Measurements from ENCODE around the gene CASZ1.

Gene CASZ1

GRCh38 chr1:10734962-10735544 is 61.4 kb downstream of the CASZ1 start:
- peak in 6 of 10 donors; percentile 20 to 33 (median 23) for DNase-seq
- intact Hi-C loops (cut with DNase I), result no loop called here

GRCh38 chr1:10734375-10734774 is 62.1 kb downstream of the CASZ1 start:
- intact Hi-C loops (cut with DNase I), result no loop called here

GRCh38 chr1:10733474-10734366 is 62.7 kb downstream of the CASZ1 start:
- DNase-seq, result no peak
- intact Hi-C loops (cut with DNase I), result no loop called here

More at GRCh38 chr1:10734375-10734774, 62.1 kb downstream of the CASZ1 start:
- no peak for DNase-seq

- DNase-seq, result no peak
- intact Hi-C loops (cut with DNase I), result no loop called here
Measured at GRCh38 chr1:10730985-10731384, 65.5 kb downstream of the CASZ1 start.

- DNase-seq, result no peak
- intact Hi-C loops (cut with DNase I), result no loop called here
Measured at GRCh38 chr1:10728595-10729410, 67.6 kb downstream of the CASZ1 start.

- intact Hi-C loops (cut with DNase I), result no loop called here
- DNase-seq, result no peak
Measured at GRCh38 chr1:10727751-10728232, 68.7 kb downstream of the CASZ1 start.

- intact Hi-C loops (cut with DNase I), result no loop called here
- DNase-seq, result peak in 6 of 10 donors; percentile 12 to 45 (median 25)
Measured at GRCh38 chr1:10726355-10726754, 70.1 kb downstream of the CASZ1 start.

GRCh38 chr1:10724948-10725847 is 71.2 kb downstream of the CASZ1 start:
- intact Hi-C loops (cut with DNase I), result no loop called here
- DNase-seq, result no peak

GRCh38 chr1:10724511-10724910 is 71.9 kb downstream of the CASZ1 start:
- intact Hi-C loops (cut with DNase I), result no loop called here
- DNase-seq, result no peak

GRCh38 chr1:10724052-10724494 is 72.4 kb downstream of the CASZ1 start:
- intact Hi-C loops (cut with DNase I), result no loop called here
- no peak for DNase-seq

- DNase-seq, result no peak
- intact Hi-C loops (cut with DNase I), result no loop called here
Measured at GRCh38 chr1:10723317-10723716, 73.1 kb downstream of the CASZ1 start.

- intact Hi-C loops (cut with DNase I), result no loop called here
- DNase-seq, result no peak
Measured at GRCh38 chr1:10722803-10723202, 73.6 kb downstream of the CASZ1 start.

- intact Hi-C loops (cut with DNase I), result no loop called here
- DNase-seq, result no peak
Measured at GRCh38 chr1:10721381-10722321, 74.8 kb downstream of the CASZ1 start.

GRCh38 chr1:10720635-10721034 is 75.8 kb downstream of the CASZ1 start:
- no peak for DNase-seq
- intact Hi-C loops (cut with DNase I), result no loop called here

- intact Hi-C loops (cut with DNase I), result no loop called here
- DNase-seq, result no peak
Measured at GRCh38 chr1:10718083-10718415, 78.4 kb downstream of the CASZ1 start.

GRCh38 chr1:10717296-10718082 is 79.0 kb downstream of the CASZ1 start:
- intact Hi-C loops (cut with DNase I), result no loop called here
- no peak for DNase-seq

GRCh38 chr1:10716840-10717239 is 79.6 kb downstream of the CASZ1 start:
- intact Hi-C loops (cut with DNase I), result no loop called here
- no peak for DNase-seq
